Heart right ventricle (tissue), 16 donors: Measurements from ENCODE around the gene TSTD2. TPM values are rescaled to one million over a fixed set of nuclear protein-coding genes. Genes with fewer than 3 reads are reported as not detected.

Source experiments
- ATAC-seq, 8 donors: fragments of 200-7000 bp; cut with Tn5 transposase; one replicate each; pipeline ENCODE4 v1.9.1; 2020; ENCODE audit warnings: mild to moderate bottlenecking in 8 of 8, moderate library complexity in 8 of 8, moderate number of reproducible peaks in 1 of 8
- DNase-seq, 2 donors: peaks; one replicate each; pipeline ENCODE4 v3.0.0-alpha.2; 2020
- H3K27ac ChIP-seq, 10 donors: fragments of 200-600 bp; sonication (generic) in 2 of 10; one replicate each; pipeline versions ENCODE4 v1.5.0 to v1.8.0; 2020 to 2022; ENCODE audit warnings: mild to moderate bottlenecking in 3 of 10
- H3K27me3 ChIP-seq, 7 donors: fragments of 200-600 bp; one replicate each; pipeline ENCODE4 v1.8.0; 2021 to 2022; ENCODE audit warnings: mild to moderate bottlenecking in 2 of 7
- H3K36me3 ChIP-seq, 9 donors: fragments of 200-600 bp; sonication (generic) in 1 of 9; one replicate each; pipeline versions ENCODE4 v1.5.0 to v1.8.0; 2020 to 2022; ENCODE audit warnings: mild to moderate bottlenecking in 2 of 9
- H3K4me1 ChIP-seq, 9 donors: fragments of 200-600 bp; sonication (generic) in 1 of 9; one replicate each; pipeline versions ENCODE4 v1.5.0 to v1.8.0; 2020 to 2022; ENCODE audit warnings: mild to moderate bottlenecking in 4 of 9
- H3K4me3 ChIP-seq, 10 donors: fragments of 200-600 bp; sonication (generic) in 2 of 10; one replicate each; pipeline versions ENCODE4 v1.5.0 to v1.8.0; 2020 to 2022; ENCODE audit warnings: mild to moderate bottlenecking in 7 of 10, moderate library complexity in 2 of 10
- H3K9me3 ChIP-seq, 11 donors: fragments of 200-600 bp in 10 of 11; sonication (generic) in 2 of 11; one replicate each; pipeline versions ENCODE4 v1.5.0 to v1.8.0; 2013 to 2022; ENCODE audit warnings: mild to moderate bottlenecking in 2 of 11, control low read depth in 1 of 11, moderate library complexity in 1 of 11
- CTCF ChIP-seq, 9 donors: fragments of 200-600 bp; sonication (generic) in 2 of 9; IDR thresholded peaks; one replicate each; pipeline versions ENCODE4 v1.5.0 to v1.8.0; 2021 to 2022; ENCODE audit warnings: antibody characterized with exemption in 9 of 9, mild to moderate bottlenecking in 5 of 9, moderate library complexity in 1 of 9
- WGBS, 2 donors: extraction: QIAGEN DNeasy Blood & Tissue Kit; methylation state at CpG; one replicate each; pipeline ENCODE4 v1.1.7; 2013; ENCODE audit warnings: inconsistent platforms in 1 of 2; 5-methylcytosine and 5-hydroxymethylcytosine counted together
- intact Hi-C, 10 donors: fragments of 100-400 bp; cut with DNase I; formaldehyde crosslinking; loops; one replicate each; pipeline versions ENCODE4 v1.11.1 to v1.14.2; 2022
- long read RNA-seq, 3 donors: library from polyadenylated mRNA; unstranded; transcript quantifications; one replicate each; pipeline ENCODE4 v2.0.0, GENCODE V29; 2020 to 2021
- polyA plus RNA-seq, 2 donors: library from polyadenylated mRNA; stranded (reverse); fragments of 200-250 nt; gene quantifications; one replicate each; pipeline ENCODE4 v1.2.3, GENCODE V29; 2013
- total RNA-seq, 10 donors: library from RNA; stranded (reverse); fragmentation: NEBNext Ultra II Directional in 3 of 10; extraction: Animal tissue kit (Norgen Biotek cat#: 25700) in 3 of 10; gene quantifications; one replicate each; pipeline versions ENCODE4 v1.2.1 to v1.2.4, GENCODE V29; 2021 to 2023
- donor health status: Arrhythmogenic right ventricular cardiomyopathy.
- donor health status: ischemic (EF 13 %, LVEDD 7.1; RV severe dilation, severe dysfunction).
- donor health status: healthy with polysubstance abuse.
- donor health status: DM: no; HTN: yes; CAD: no.
- donor health status: DM: no; HTN: no; CAD: no.
- donor health status: ischemic (EF 25% LVEDD 6.9; RV normal size, moderate dysfunction).
- donor health status: ischemic (EF 25% LVEDD 5.7; RV mildly dilated, moderate dysfunction).
- donor health status: healthy.
- donor health status: DM: yes; HTN: yes; CAD: no.
- donor health status: Ischemic cardiomyopathy.
- donor health status: ischemic (EF 35%, LVEDD 5.7; RV mildly dilated, moderate dysfunction).
- donor health status: nonischemic (EF 11% LVEDD 7.7; RV severe dilation, severe dysfunction).
- donor health status: DM: yes; HTN: yes; CAD: no.
- donor health status: PGD.
- donor health status: ischemic (EF 29% LVEDD 5.4; RV normal size, mild dysfunction).
- donor health status: nonischemic (EF 23%, LVEDD 6.1; RV moderate dilation, normal function).

The TSTD2 gene
- 10 to 100 TPM; 19.8 to 29.4 (median 23.4) TPM for total RNA-seq
- polyA plus RNA-seq, result 10 to 100 TPM in 1 of 2 donors, 1 to 10 TPM in 1; 8.5 to 22.3 TPM
- long read RNA-seq, donor 1, full-length matches to known transcripts, result 19 of 26 reads
- long read RNA-seq, donor 1, partial matches to known transcripts, result 5 of 26 reads
- long read RNA-seq, donor 1, other reads (novel, unspliced or antisense), result 2 of 26 reads
- long read RNA-seq, donor 2, full-length matches to known transcripts, result 20 of 38 reads
- long read RNA-seq, donor 2, partial matches to known transcripts, result 9 of 38 reads
- long read RNA-seq, donor 2, other reads (novel, unspliced or antisense), result 9 of 38 reads
- long read RNA-seq, donor 3, full-length matches to known transcripts, result 62 of 86 reads
- long read RNA-seq, donor 3, partial matches to known transcripts, result 12 of 86 reads
- long read RNA-seq, donor 3, other reads (novel, unspliced or antisense), result 12 of 86 reads

- H3K4me1 ChIP-seq, result peaks cover 2 to 78% (median 59%) of the 10 kb centered on the region in 9 donors
- WGBS, 2 donors, result 0% methylated on average over 82 to 83 of the region's 83 CpGs
- DNase-seq (peak; percentile 97), ATAC-seq (peak; percentile 94 to 97 (median 95))
- TF ChIP-seq CTCF (IDR thresholded peaks at IDR 0.05), result peak in 4 of 9 donors; percentile 4 to 40 (median 22)
- H3K27me3 ChIP-seq, result no peaks in the 10 kb centered on the region
- no peaks in the 10 kb centered on the region for H3K36me3 ChIP-seq
- no peaks in the 10 kb centered on the region for H3K9me3 ChIP-seq
- intact Hi-C loops, result loop anchor here in 1 of 10 donors (10.0 kb wide), 1 partner anchor 632 kb away; no protein-coding TSS in a partner anchor
- peak within 1 kb of the TSS; percentile 93 to 99 (median 96) for H3K27ac ChIP-seq
- peak within 1 kb of the TSS; percentile 49 to 98 (median 94) for H3K4me3 ChIP-seq
Observed at GRCh38 chr9:97632985-97633858, at the start of gene TSTD2, which contains the start of gene NCBP1. TSS of gene TSTD2 (minus strand) at chr9:97633368. CDS start at chr9:97627562, 5,806 bp downstream. TSS of gene NCBP1 (plus strand) at chr9:97633821. CDS start at chr9:97633882, 61 bp downstream.

GRCh38 chr9:97682242-97682641 is 49.1 kb upstream of the TSTD2 start:
- H3K27me3 ChIP-seq, result no peaks in the 10 kb centered on the region
- WGBS, 2 donors, result 97 to 100% methylated on average over 1 of the region's 1 CpG
- H3K27ac ChIP-seq, result no peak overlapping the region
- H3K4me3 ChIP-seq, result no peak overlapping the region
- no peak for ATAC-seq
- peaks cover 0 to 100% (median 56%) of the 10 kb centered on the region in 9 donors for H3K36me3 ChIP-seq
- no peak for TF ChIP-seq CTCF (IDR thresholded peaks at IDR 0.05)
- peaks cover 0 to 4% (median 0%) of the 10 kb centered on the region in 9 donors for H3K4me1 ChIP-seq
- H3K9me3 ChIP-seq, result no peaks in the 10 kb centered on the region
- DNase-seq, result no peak
- intact Hi-C loops, result no loop called here

GRCh38 chr9:97675655-97676054 is 42.5 kb upstream of the TSTD2 start:
- Histone ChIP-seq H3K4me1 (peaks cover 0 to 16% (median 0%) of the 10 kb centered on the region in 9 donors), H3K9me3 (no peaks in the 10 kb centered on the region), H3K27ac (no peak overlapping the region), H3K27me3 (no peaks in the 10 kb centered on the region), H3K4me3 (no peak overlapping the region), H3K36me3 (peaks cover 0 to 100% (median 59%) of the 10 kb centered on the region in 9 donors)
- no peak for TF ChIP-seq CTCF (IDR thresholded peaks at IDR 0.05)
- intact Hi-C loops, result no loop called here
- WGBS, 2 donors, result 70% methylated on average over 3 of the region's 3 CpGs
- DNase-seq (no peak), ATAC-seq (no peak)

GRCh38 chr9:97673922-97674321 is 40.8 kb upstream of the TSTD2 start:
- Histone ChIP-seq H3K4me3 (no peak overlapping the region), H3K27ac (no peak overlapping the region), H3K4me1 (peaks cover 0 to 12% (median 0%) of the 10 kb centered on the region in 9 donors), H3K27me3 (no peaks in the 10 kb centered on the region), H3K9me3 (no peaks in the 10 kb centered on the region), H3K36me3 (peaks cover 0 to 100% (median 76%) of the 10 kb centered on the region in 9 donors)
- ATAC-seq, result no peak
- DNase-seq, result no peak
- intact Hi-C loops, result no loop called here
- 95 to 97% methylated on average over 3 of the region's 3 CpGs for WGBS, 2 donors
- no peak for TF ChIP-seq CTCF (IDR thresholded peaks at IDR 0.05)
